ENCODE data around the gene ZNF358. TPM values are rescaled to one million over a fixed set of nuclear protein-coding genes. Genes with fewer than 3 reads are reported as not detected.

The ZNF358 gene
- total RNA-seq, 1 donor from 2014 or later, result 16.9 TPM

- no peak for DNase-seq (ENCODE audit: low spot score)
Measured at GRCh38 chr19:7528522-7529245, 12.8 kb downstream of the ZNF358 start.

DNA sequence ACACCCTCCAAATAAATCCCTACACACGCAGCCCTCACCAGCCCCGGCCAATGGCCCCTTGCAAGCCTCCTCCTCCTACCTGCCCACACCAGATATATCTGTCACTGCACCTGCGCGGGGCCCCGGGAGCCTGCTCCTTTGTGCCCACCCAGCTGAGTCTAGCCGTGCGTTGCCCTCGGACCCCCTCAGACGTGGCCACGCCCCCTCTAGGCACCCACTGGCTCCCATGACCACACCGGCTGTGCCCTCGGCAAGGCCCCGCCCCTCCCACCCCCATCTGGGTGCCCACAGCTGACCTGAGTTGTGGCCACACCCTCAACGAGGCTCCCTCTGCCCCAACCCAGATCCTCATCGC lies 13.3 kb downstream of the ZNF358 start:
- H3K9me3 ChIP-seq (ENCODE audit: low read depth), result no peaks in the 10 kb centered on the region
- Mint-ChIP-seq H3K4me1 (peaks cover 2% of the 10 kb centered on the region), H3K27ac (no peak overlapping the region), H3K9me3 (no peaks in the 10 kb centered on the region), H3K4me3 (no peak overlapping the region), H3K36me3 (no peaks in the 10 kb centered on the region), H3K27me3 (ENCODE audit: insufficient read depth, low read depth) (peaks cover 4% of the 10 kb centered on the region)
- no peak overlapping the region for H3K4me3 ChIP-seq
- no peaks in the 10 kb centered on the region for H3K27me3 ChIP-seq
- no peaks in the 10 kb centered on the region for H3K36me3 ChIP-seq
- no peak overlapping the region for H3K27ac ChIP-seq
- H2AFZ ChIP-seq (replicated peaks), result no peak overlapping the region
- H3K4me1 ChIP-seq, result no peaks in the 10 kb centered on the region
- peaks cover 3% of the 10 kb centered on the region for H3F3A ChIP-seq (ENCODE audit: low read depth)
- no peaks in the 10 kb centered on the region for H3K79me2 ChIP-seq (ENCODE audit: low read depth)
- H3K9ac ChIP-seq, result no peak overlapping the region
- no peak overlapping the region for H3K4me2 ChIP-seq
- DNase-seq (ENCODE audit: low spot score), result no peak
- no peaks in the 10 kb centered on the region for H4K20me1 ChIP-seq (ENCODE audit: low read depth)
- TF ChIP-seq EZH2 (IDR thresholded peaks at IDR 0.05) (no peak), EZH2phosphoT487 (IDR thresholded peaks at IDR 0.05) (no peak), CTCF (IDR thresholded peaks at IDR 0.05) (no peak)

More at GRCh38 chr19:7528522-7529245, 12.8 kb downstream of the ZNF358 start:
- peak overlapping the region; percentile 24 for H3K4me3 Mint-ChIP-seq
- no peaks in the 10 kb centered on the region for H3K9me3 Mint-ChIP-seq
- Histone ChIP-seq H3K9ac (no peak overlapping the region), H3K79me2 (ENCODE audit: low read depth) (no peaks in the 10 kb centered on the region), H3K27me3 (no peaks in the 10 kb centered on the region), H3K4me3 (no peak overlapping the region), H3K9me3 (ENCODE audit: low read depth) (no peaks in the 10 kb centered on the region), H3K36me3 (no peaks in the 10 kb centered on the region), H3K4me1 (no peaks in the 10 kb centered on the region), H3F3A (ENCODE audit: low read depth) (no peaks in the 10 kb centered on the region), H4K20me1 (ENCODE audit: low read depth) (no peaks in the 10 kb centered on the region), H3K27ac (no peak overlapping the region), H3K4me2 (no peak overlapping the region), H2AFZ (replicated peaks) (no peak overlapping the region)
- peaks cover 4% of the 10 kb centered on the region for H3K27me3 Mint-ChIP-seq (ENCODE audit: insufficient read depth, low read depth)
- no peak overlapping the region for H3K27ac Mint-ChIP-seq
- H3K4me1 Mint-ChIP-seq, result peaks cover 2% of the 10 kb centered on the region
- no peaks in the 10 kb centered on the region for H3K36me3 Mint-ChIP-seq
- TF ChIP-seq CTCF (IDR thresholded peaks at IDR 0.05), result no peak
- TF ChIP-seq EZH2 (IDR thresholded peaks at IDR 0.05), result no peak
- no peak for TF ChIP-seq EZH2phosphoT487 (IDR thresholded peaks at IDR 0.05)

GRCh38 chr19:7529610-7530490 lies 13.9 kb downstream of the ZNF358 start:
- no peak overlapping the region for H3K27ac ChIP-seq
- H3K36me3 ChIP-seq, result no peaks in the 10 kb centered on the region
- H4K20me1 ChIP-seq (ENCODE audit: low read depth), result no peaks in the 10 kb centered on the region
- no peaks in the 10 kb centered on the region for H3K79me2 ChIP-seq (ENCODE audit: low read depth)
- H3K4me1 ChIP-seq, result no peaks in the 10 kb centered on the region
- no peak overlapping the region for H3K4me3 Mint-ChIP-seq
- H3K4me2 ChIP-seq, result no peak overlapping the region
- H3K27me3 ChIP-seq, result no peaks in the 10 kb centered on the region
- no peaks in the 10 kb centered on the region for H3K36me3 Mint-ChIP-seq
- no peaks in the 10 kb centered on the region for H3K9me3 Mint-ChIP-seq
- H2AFZ ChIP-seq (replicated peaks), result no peak overlapping the region
- peaks cover 9% of the 10 kb centered on the region for H3F3A ChIP-seq (ENCODE audit: low read depth)
- no peak for DNase-seq (ENCODE audit: low spot score)
- no peak overlapping the region for H3K9ac ChIP-seq
- peaks cover 4% of the 10 kb centered on the region for H3K27me3 Mint-ChIP-seq (ENCODE audit: insufficient read depth, low read depth)
- peaks cover 2% of the 10 kb centered on the region for H3K4me1 Mint-ChIP-seq
- no peak overlapping the region for H3K4me3 ChIP-seq
- H3K27ac Mint-ChIP-seq, result peak overlapping the region; percentile 19
- TF ChIP-seq EZH2phosphoT487 (IDR thresholded peaks at IDR 0.05) (no peak), EZH2 (IDR thresholded peaks at IDR 0.05) (no peak), CTCF (IDR thresholded peaks at IDR 0.05) (no peak)
- H3K9me3 ChIP-seq (ENCODE audit: low read depth), result no peaks in the 10 kb centered on the region

All from neural progenitor cell (in vitro differentiated cells).